DND-41 (cell line): ENCODE results near the gene INSM1.

Experiments
- ATAC-seq: fragments of 200-7000 bp; cut with Tn5 transposase; 3 replicates; pipeline ENCODE4 v1.9.1; 2021; ENCODE audit warnings: low read depth; ENCODE audit not compliant: insufficient read depth
- DNase-seq: peaks from one replicate; pipeline ENCODE4 v3.0.0-alpha.2; 2020
- H2AFZ ChIP-seq: 2 replicates; pipeline ENCODE4 v1.6.0; 2012; ENCODE audit warnings: low read depth, low read length
- H3K27ac ChIP-seq: 2 replicates; pipeline ENCODE4 v1.5.1; 2012; ENCODE audit warnings: low read length, inconsistent platforms
- H3K27me3 ChIP-seq: fragments of 200-600 bp; sonication (generic); 2 replicates; pipeline ENCODE4 v1.6.0; 2012; ENCODE audit warnings: low read length, mild to moderate bottlenecking, inconsistent platforms; ENCODE audit not compliant: insufficient read depth, poor library complexity
- H3K36me3 ChIP-seq: 2 replicates; pipeline ENCODE4 v1.5.1; 2012; ENCODE audit warnings: low read length, inconsistent platforms; ENCODE audit not compliant: insufficient read depth
- H3K4me1 ChIP-seq: 2 replicates; pipeline ENCODE4 v1.5.1; 2012; ENCODE audit warnings: mild to moderate bottlenecking, low read length; ENCODE audit not compliant: insufficient read depth
- H3K4me2 ChIP-seq: 2 replicates; pipeline ENCODE4 v1.6.0; 2012; ENCODE audit warnings: mild to moderate bottlenecking, moderate library complexity, low read length, inconsistent platforms; ENCODE audit not compliant: insufficient read depth
- H3K4me3 ChIP-seq, 2 experiments: fragments of 200-600 bp in 1 of 2; shearing (Covaris generic) in 1 of 2; 2 replicates each; pipeline ENCODE4 v1.5.1; 2012 to 2016; ENCODE audit warnings: inconsistent platforms in 2 of 2, low read length in 2 of 2, mild to moderate bottlenecking in 2 of 2, low read depth in 1 of 2, moderate library complexity in 1 of 2
- H3K79me2 ChIP-seq: 2 replicates; pipeline ENCODE4 v1.6.0; 2012; ENCODE audit warnings: low read length, inconsistent platforms; ENCODE audit not compliant: insufficient read depth
- H3K9ac ChIP-seq: 2 replicates; pipeline ENCODE4 v1.6.0; 2012; ENCODE audit warnings: low read depth, mild to moderate bottlenecking, inconsistent platforms, low read length, moderate library complexity
- H3K9me3 ChIP-seq: 2 replicates; pipeline ENCODE4 v1.5.1; 2012; ENCODE audit warnings: low read length, moderate library complexity, mild to moderate bottlenecking, inconsistent platforms; ENCODE audit not compliant: insufficient read depth, severe bottlenecking
- H4K20me1 ChIP-seq: 2 replicates; pipeline ENCODE4 v1.6.0; 2012; ENCODE audit warnings: low read length; ENCODE audit not compliant: insufficient read depth
- EZH2 ChIP-seq: IDR thresholded peaks from 3 replicates; pipeline ENCODE4 v1.6.1; 2012; ENCODE audit warnings: borderline replicate concordance, low read depth, mild to moderate bottlenecking, moderate library complexity, low read length, inconsistent platforms; ENCODE audit not compliant: severe bottlenecking
- TF ChIP-seq, protein P1 (sequence below): IDR thresholded peaks from 2 replicates; pipeline ENCODE4 v1.5.1; 2012; ENCODE audit warnings: borderline replicate concordance, low read length, moderate library complexity, mild to moderate bottlenecking; ENCODE audit not compliant: poor library complexity, severe bottlenecking; ENCODE audit errors: extremely low read depth

The INSM1 gene

DNA sequence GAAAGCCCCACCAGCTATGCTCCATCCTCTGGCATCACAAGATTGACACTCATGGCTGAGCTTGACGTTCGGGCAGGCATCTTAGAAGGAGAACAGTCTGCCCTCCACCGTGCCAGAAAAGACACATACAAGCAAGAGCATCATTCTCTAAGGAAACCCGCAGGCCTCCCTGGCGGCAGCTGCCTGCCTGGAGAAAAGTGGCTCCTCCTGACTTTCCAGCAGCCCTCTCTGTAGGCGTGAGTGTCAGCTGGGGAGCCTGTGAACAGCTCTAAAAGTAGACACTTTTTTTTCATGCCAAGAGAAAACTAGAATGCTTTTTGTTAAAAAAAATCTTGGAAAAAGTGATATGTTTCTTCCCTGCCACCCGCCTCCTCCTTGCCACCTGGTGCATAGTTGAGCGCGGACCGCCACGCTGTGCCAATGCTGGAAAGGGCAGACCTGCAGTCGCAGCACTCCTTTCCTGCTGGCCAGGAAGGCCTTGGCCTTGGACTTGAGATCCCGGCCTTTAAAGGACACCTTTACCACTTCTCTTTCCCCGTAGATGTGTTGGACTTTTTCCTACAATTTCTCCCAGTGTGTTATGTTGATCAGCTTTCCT, 29.7 kb upstream of the INSM1 start:
- no peaks in the 10 kb centered on the region for H3K79me2 ChIP-seq
- H3K9ac ChIP-seq: no peak overlapping the region
- H3K36me3 ChIP-seq: no peaks in the 10 kb centered on the region
- TF ChIP-seq EZH2: no peak
- TF ChIP-seq, protein P1, sequence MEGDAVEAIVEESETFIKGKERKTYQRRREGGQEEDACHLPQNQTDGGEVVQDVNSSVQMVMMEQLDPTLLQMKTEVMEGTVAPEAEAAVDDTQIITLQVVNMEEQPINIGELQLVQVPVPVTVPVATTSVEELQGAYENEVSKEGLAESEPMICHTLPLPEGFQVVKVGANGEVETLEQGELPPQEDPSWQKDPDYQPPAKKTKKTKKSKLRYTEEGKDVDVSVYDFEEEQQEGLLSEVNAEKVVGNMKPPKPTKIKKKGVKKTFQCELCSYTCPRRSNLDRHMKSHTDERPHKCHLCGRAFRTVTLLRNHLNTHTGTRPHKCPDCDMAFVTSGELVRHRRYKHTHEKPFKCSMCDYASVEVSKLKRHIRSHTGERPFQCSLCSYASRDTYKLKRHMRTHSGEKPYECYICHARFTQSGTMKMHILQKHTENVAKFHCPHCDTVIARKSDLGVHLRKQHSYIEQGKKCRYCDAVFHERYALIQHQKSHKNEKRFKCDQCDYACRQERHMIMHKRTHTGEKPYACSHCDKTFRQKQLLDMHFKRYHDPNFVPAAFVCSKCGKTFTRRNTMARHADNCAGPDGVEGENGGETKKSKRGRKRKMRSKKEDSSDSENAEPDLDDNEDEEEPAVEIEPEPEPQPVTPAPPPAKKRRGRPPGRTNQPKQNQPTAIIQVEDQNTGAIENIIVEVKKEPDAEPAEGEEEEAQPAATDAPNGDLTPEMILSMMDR: no peak
- no peaks in the 10 kb centered on the region for H3K27me3 ChIP-seq
- no peaks in the 10 kb centered on the region for H4K20me1 ChIP-seq
- H3K4me1 ChIP-seq: no peaks in the 10 kb centered on the region
- H2AFZ ChIP-seq: no peak overlapping the region
- H3K4me3 ChIP-seq: no peak overlapping the region
- ATAC-seq: no peak
- no peak overlapping the region for H3K27ac ChIP-seq
- H3K9me3 ChIP-seq: no peaks in the 10 kb centered on the region
- H3K4me2 ChIP-seq: no peak overlapping the region
- DNase-seq: no peak

DNA sequence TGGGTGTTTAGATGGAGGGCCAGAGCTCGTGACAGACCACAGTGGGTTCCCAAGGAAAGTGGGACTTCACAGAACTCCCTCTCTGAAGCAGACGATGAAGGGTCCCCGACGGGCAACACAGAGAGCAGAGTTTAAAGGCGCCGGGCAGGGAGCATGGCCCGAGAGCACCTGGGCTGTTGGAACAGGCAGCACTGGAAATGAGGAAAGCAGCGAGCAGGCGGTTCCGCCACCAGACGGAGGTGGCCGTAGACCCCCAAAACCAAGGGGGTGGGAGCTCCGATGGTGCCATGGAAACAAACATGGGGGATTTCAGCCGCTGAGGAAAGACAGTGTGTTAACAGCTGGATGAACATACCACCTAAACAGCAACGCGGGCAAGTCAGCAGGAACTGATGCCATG, 27.5 kb upstream of the INSM1 start:
- H3K9me3 ChIP-seq: no peaks in the 10 kb centered on the region
- H3K27ac ChIP-seq: no peak overlapping the region
- no peaks in the 10 kb centered on the region for H3K4me1 ChIP-seq
- no peak overlapping the region for H3K4me2 ChIP-seq
- H2AFZ ChIP-seq: no peak overlapping the region
- DNase-seq (no peak), ATAC-seq (no peak)
- H3K79me2 ChIP-seq: no peaks in the 10 kb centered on the region
- no peaks in the 10 kb centered on the region for H3K27me3 ChIP-seq
- H3K9ac ChIP-seq: no peak overlapping the region
- H3K4me3 ChIP-seq: no peak overlapping the region
- TF ChIP-seq, protein P1: no peak
- TF ChIP-seq EZH2: no peak
- no peaks in the 10 kb centered on the region for H3K36me3 ChIP-seq
- no peaks in the 10 kb centered on the region for H4K20me1 ChIP-seq

DNA sequence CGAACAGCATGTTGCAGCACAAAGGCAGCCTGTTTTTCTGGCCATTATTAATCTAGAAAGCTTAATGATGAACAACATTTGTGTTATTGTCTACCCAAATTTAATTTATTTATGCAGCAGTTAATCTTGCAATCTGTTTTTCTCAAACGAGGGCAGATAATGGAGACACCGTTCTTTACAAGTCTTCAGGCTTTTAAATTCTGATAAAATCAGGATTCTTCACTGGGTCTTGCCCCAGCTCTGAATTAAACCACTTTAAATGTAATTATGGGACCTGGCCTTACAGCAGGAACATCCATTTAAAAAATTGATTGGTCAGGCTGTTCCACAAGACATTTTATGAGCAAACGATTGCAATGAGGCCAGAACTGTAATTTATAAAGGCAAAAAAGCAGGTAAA, 26.5 kb upstream of the INSM1 start:
- Histone ChIP-seq H3K4me3 (no peak overlapping the region), H3K9me3 (no peaks in the 10 kb centered on the region), H3K27ac (no peak overlapping the region), H4K20me1 (no peaks in the 10 kb centered on the region), H3K79me2 (no peaks in the 10 kb centered on the region), H3K4me2 (no peak overlapping the region), H2AFZ (no peak overlapping the region), H3K27me3 (no peaks in the 10 kb centered on the region), H3K4me1 (no peaks in the 10 kb centered on the region), H3K9ac (no peak overlapping the region), H3K36me3 (no peaks in the 10 kb centered on the region)
- TF ChIP-seq EZH2: no peak
- TF ChIP-seq, protein P1: no peak
- DNase-seq (no peak), ATAC-seq (no peak)
